ENCODE data around the gene HIVEP2. TPM values are rescaled to one million over a fixed set of nuclear protein-coding genes. Genes with fewer than 3 reads are reported as not detected.

The HIVEP2 gene
- total RNA-seq, 2 donors from 2014 or later: 1.7 to 2.4 TPM

GRCh38 chr6:142861711-142862110 lies 83.3 kb downstream of the HIVEP2 start:
- H3K4me3 Mint-ChIP-seq: no peak overlapping the region
- no peaks in the 10 kb centered on the region for H3K36me3 Mint-ChIP-seq (ENCODE audit: low read depth)
- H3K9ac ChIP-seq (ENCODE audit: extremely low read depth, low read length, poor library complexity, severe bottlenecking): no peak overlapping the region
- no peak for DNase-seq
- no peak for TF ChIP-seq CTCF (conservative IDR thresholded peaks at IDR 0.05)
- H3K27ac Mint-ChIP-seq: no peak overlapping the region
- no peak overlapping the region for H3K4me3 ChIP-seq (ENCODE audit: low read length)
- H3K9me3 ChIP-seq (ENCODE audit: control insufficient read depth, low read length): no peaks in the 10 kb centered on the region
- no peak overlapping the region for H3K27ac ChIP-seq (ENCODE audit: low read depth, low read length)
- H3K4me1 Mint-ChIP-seq: peaks cover 5% of the 10 kb centered on the region
- H3K36me3 ChIP-seq (ENCODE audit: control insufficient read depth, insufficient read depth, low read length): no peaks in the 10 kb centered on the region
- no peaks in the 10 kb centered on the region for H3K27me3 ChIP-seq (ENCODE audit: control insufficient read depth, insufficient read depth, low read length, poor library complexity, severe bottlenecking)
- 90% methylated on average over 3 of the region's 3 CpGs; no CpG with 5 or more reads in 1 of the 2 experiments for WGBS, 2 experiments (ENCODE audit: insufficient coverage in 1 of 2, insufficient read length in 1 of 2)
- peaks cover 6% of the 10 kb centered on the region for H3K9me3 Mint-ChIP-seq
- H3K27me3 Mint-ChIP-seq (ENCODE audit: insufficient read depth): no peaks in the 10 kb centered on the region
- no peaks in the 10 kb centered on the region for H3K4me1 ChIP-seq (ENCODE audit: control insufficient read depth, insufficient read depth, low read length)

- H3K27ac ChIP-seq (ENCODE audit: low read depth, low read length): no peak overlapping the region
- Mint-ChIP-seq H3K27ac (no peak overlapping the region), H3K4me1 (peaks cover 6% of the 10 kb centered on the region), H3K27me3 (ENCODE audit: insufficient read depth) (no peaks in the 10 kb centered on the region), H3K4me3 (no peak overlapping the region), H3K36me3 (ENCODE audit: low read depth) (no peaks in the 10 kb centered on the region), H3K9me3 (peaks cover 6% of the 10 kb centered on the region)
- H3K27me3 ChIP-seq (ENCODE audit: control insufficient read depth, insufficient read depth, low read length, poor library complexity, severe bottlenecking): no peaks in the 10 kb centered on the region
- no peak overlapping the region for H3K9ac ChIP-seq (ENCODE audit: extremely low read depth, low read length, poor library complexity, severe bottlenecking)
- WGBS, 2 experiments (ENCODE audit: insufficient coverage in 1 of 2, insufficient read length in 1 of 2): 96 to 97% methylated on average over 6 of the region's 6 CpGs
- no peaks in the 10 kb centered on the region for H3K9me3 ChIP-seq (ENCODE audit: control insufficient read depth, low read length)
- H3K36me3 ChIP-seq (ENCODE audit: control insufficient read depth, insufficient read depth, low read length): no peaks in the 10 kb centered on the region
- H3K4me1 ChIP-seq (ENCODE audit: control insufficient read depth, insufficient read depth, low read length): no peaks in the 10 kb centered on the region
- no peak for DNase-seq
- no peak for TF ChIP-seq CTCF (conservative IDR thresholded peaks at IDR 0.05)
- H3K4me3 ChIP-seq (ENCODE audit: low read length): no peak overlapping the region
These were observed 84.5 kb downstream of the HIVEP2 start for GRCh38 chr6:142860498-142860897.

- peak overlapping the region; percentile 71 for H3K27ac ChIP-seq (ENCODE audit: low read depth, low read length)
- no peak overlapping the region for H3K4me3 ChIP-seq (ENCODE audit: low read length)
- no peaks in the 10 kb centered on the region for H3K4me1 ChIP-seq (ENCODE audit: control insufficient read depth, insufficient read depth, low read length)
- H3K36me3 ChIP-seq (ENCODE audit: control insufficient read depth, insufficient read depth, low read length): no peaks in the 10 kb centered on the region
- H3K9ac ChIP-seq (ENCODE audit: extremely low read depth, low read length, poor library complexity, severe bottlenecking): no peak overlapping the region
- DNase-seq: no peak
- H3K9me3 ChIP-seq (ENCODE audit: control insufficient read depth, low read length): no peaks in the 10 kb centered on the region
- Mint-ChIP-seq H3K36me3 (ENCODE audit: low read depth) (no peaks in the 10 kb centered on the region), H3K4me3 (no peak overlapping the region), H3K4me1 (peaks cover 6% of the 10 kb centered on the region), H3K27me3 (ENCODE audit: insufficient read depth) (no peaks in the 10 kb centered on the region), H3K27ac (no peak overlapping the region), H3K9me3 (peaks cover 6% of the 10 kb centered on the region)
- no peaks in the 10 kb centered on the region for H3K27me3 ChIP-seq (ENCODE audit: control insufficient read depth, insufficient read depth, low read length, poor library complexity, severe bottlenecking)
- TF ChIP-seq CTCF (conservative IDR thresholded peaks at IDR 0.05): no peak
- 85 to 93% methylated on average over 2 to 9 of the region's 9 CpGs for WGBS, 2 experiments (ENCODE audit: insufficient coverage in 1 of 2, insufficient read length in 1 of 2)
These were observed 87.0 kb downstream of the HIVEP2 start for GRCh38 chr6:142857796-142858555.

All from endodermal cell (in vitro differentiated cells).